Stimulated activated CD4-positive, alpha-beta T cell treated with anti-CD3 and anti-CD28 coated beads, Interleukin-1b, Interleukin-23, amount 100 ng/mL, for 24 hours (primary cell): Measurements from ENCODE around the gene IGSF11.

Source experiments
- DNase-seq, 4 experiments: peaks; one replicate each; pipeline ENCODE4 v3.0.0-alpha.2; 2020; ENCODE audit warnings: low read depth in 4 of 4, low spot score in 1 of 4

The IGSF11 gene

DNA sequence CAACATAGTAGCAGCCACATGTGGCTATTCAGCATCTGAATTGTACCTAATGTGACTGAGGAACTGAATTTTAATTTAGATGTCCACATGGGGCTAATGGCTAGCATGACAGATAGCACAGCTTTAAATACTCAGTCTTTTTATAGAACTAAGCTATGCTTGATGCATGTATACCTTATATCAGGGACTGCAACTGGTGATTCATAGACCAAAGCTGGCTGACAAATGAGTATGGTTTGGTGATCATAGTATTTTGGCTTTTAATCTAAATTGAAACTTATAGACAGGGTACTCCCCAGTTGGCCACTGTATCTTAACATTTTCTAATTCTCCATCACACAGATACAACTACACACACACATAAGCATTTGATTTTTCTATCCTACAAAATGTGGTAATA, 83.6 kb downstream of the IGSF11 start:
- no peak for DNase-seq

- DNase-seq = no peak
Measured at GRCh38 chr3:118949113-118949760, 85.4 kb downstream of the IGSF11 start.

DNA sequence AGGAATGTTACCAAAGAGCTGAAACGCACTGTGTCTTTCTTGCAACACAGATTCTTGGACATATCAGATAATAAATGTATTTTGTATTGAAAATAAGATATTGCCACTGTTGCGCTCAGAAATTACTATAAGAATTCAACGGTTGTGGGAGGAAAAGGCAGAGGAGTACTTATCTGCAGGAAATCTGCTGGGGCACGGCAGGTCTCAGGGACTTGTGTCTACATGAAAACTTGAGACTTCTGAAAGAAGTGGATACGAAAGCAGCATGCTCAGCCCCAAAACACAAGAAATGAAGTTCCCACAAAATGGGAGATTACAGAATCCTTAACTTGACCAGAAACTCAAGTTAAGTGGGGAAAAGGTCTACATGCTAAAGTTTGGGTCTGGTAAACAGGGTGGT, 86.5 kb downstream of the IGSF11 start:
- DNase-seq = no peak

DNA sequence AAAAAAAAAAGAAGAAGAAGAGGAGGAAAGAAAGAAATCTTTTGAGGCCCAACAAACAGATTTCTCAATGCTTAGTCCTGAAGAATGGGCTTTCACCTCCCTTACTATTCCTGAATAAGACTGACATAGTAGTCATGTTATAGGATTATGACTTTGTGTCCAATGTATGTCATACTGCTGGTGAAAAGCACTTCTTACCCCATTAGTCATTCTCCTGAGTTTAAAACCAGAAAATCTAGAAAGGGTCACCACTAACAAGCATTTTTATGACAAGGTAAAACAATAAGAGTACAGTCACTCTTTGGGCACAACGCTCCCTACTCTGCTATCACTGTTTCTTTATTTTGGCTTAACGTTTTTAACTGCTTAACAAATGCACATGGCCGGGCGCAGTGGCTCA, 88.2 kb downstream of the IGSF11 start:
- no peak for DNase-seq

- no peak for DNase-seq
Measured at GRCh38 chr3:118945834-118946233, 88.8 kb downstream of the IGSF11 start.

DNA sequence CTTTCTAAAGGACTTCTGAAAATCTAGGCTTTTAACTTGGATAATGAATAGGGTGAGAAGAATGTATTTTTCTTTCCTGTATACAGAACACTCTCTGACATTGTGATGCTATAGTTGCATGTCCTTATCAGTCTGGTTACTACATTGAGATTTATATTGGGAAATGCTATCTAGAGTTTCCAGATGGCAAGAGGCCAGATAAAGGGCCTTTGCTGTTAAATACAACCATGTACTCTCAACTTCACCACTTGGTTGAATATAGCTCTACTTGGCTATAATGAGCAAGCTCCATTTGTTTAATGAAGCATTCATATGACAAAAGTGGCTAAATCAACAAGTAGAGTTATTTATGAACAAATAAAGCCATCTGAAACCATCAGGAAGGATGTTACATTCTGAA, 91.0 kb downstream of the IGSF11 start:
- DNase-seq = no peak

DNA sequence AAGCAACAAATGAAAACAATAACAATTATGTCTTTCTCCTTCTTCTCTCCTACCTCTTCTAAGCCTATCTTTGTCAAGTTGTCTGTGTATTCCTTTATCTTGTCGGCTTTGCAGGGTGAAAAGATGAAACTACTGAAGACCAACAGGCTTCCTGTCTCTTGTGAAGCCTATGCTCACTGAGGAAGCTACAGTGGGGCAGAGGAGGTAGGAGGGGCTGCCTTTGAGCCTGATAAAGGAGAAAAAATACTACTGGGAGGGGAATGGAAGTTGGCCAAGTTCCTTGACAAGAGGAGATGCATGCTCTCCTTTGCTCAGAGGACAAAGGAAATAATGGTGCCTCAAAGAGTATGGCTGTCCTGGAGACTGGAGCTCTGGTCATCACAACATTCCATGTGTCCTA, 92.0 kb downstream of the IGSF11 start:
- no peak for DNase-seq

- no peak for DNase-seq
Measured at GRCh38 chr3:118942195-118942594, 92.5 kb downstream of the IGSF11 start.

- no peak for DNase-seq
Measured at GRCh38 chr3:118941236-118941635, 93.4 kb downstream of the IGSF11 start.

- DNase-seq = no peak
Measured at GRCh38 chr3:118938183-118938961, 96.3 kb downstream of the IGSF11 start.

GRCh38 chr3:118936811-118937210, 97.8 kb downstream of the IGSF11 start:
- DNase-seq = no peak

DNA sequence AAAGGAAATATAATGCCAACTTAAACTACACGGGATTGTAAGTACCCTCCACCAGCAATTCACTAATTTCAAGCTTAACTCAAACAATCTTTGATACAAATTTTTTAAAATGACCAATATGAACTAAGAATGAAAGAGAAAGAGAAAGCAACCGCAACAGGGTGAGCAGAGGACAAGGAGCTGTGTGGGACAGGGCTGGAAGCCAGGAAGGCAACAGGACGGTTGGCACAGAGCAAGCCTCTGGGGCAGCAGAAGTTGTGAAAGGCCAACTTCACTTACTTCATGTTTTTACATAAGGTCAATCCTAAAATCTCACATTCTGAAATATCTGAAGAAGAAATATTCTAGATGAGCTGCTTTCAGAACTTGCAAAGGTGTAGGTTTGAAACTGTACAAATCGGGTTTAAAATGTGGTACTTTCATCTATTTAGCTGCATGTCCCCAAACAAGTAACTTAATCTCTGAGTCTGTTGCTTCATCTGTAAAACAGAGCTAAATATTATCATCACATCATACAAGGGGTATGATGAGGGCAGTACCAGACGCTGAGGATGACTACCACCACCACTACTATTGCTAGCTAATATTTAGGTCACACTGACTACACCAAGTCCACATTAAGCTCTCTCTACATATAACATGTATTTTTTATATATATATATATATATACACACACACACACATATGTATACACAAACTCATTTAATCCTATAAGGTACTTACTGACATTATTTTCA, 101.7 kb downstream of the IGSF11 start:
- no peak for DNase-seq

GRCh38 chr3:118931996-118932395, 102.7 kb downstream of the IGSF11 start:
- no peak for DNase-seq

DNA sequence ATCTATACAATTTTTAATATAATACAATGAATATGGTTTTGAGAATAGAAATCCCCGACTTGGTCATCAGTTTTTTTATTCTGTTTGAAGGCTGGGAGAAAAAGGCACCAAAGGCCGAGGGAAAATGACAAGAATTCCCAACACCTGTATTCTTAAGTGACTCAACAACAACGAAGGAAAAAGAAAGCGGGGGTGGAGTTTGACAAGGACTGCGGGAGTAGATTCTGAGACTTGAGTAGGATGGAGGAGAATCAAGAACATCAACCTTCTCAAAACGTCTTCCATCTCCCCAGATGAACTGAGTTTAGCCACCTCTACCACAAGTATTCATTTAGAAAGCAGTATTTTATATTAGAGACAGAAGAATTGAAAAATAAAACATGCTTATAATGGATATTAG, 107.2 kb downstream of the IGSF11 start:
- no peak for DNase-seq

- DNase-seq = no peak
Measured at GRCh38 chr3:118912188-118912587, 122.5 kb downstream of the IGSF11 start.

DNA sequence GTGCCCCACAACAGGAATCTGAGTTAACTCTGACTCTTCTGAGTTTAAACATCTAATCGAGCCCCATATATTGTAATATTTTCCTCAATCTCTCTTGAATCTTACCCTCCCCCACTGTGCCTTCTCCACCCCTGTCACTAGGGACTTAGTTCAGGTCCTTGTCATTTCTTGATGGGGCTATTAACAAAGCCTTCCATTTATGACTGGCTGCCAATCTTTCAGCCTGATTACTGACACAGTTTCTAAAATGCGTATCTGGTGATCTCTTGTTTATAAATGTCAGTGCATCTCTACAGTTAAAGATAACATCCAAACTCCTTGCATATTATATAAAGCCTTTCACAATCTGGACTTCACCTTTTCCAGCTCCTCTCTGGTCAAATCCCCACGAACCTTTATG, 124.3 kb downstream of the IGSF11 start:
- no peak for DNase-seq

DNA sequence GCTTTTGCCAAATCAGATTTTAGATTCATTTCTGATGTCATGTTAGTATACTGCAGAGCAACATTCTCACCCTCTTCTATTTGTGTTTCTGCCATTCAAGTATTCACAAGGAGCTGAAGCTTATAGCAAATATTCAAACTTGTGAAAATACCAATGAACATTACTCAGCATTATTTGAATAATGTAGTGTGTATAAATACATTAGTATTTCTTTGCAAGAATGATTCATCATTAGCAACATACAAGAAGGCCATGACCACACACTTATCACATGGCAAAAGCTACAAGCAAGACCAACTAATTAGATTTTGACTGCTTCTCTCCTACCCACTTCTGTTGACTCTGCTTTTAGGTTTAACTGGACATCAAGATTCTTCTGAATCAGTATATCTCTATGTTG, 124.9 kb downstream of the IGSF11 start:
- no peak for DNase-seq

DNA sequence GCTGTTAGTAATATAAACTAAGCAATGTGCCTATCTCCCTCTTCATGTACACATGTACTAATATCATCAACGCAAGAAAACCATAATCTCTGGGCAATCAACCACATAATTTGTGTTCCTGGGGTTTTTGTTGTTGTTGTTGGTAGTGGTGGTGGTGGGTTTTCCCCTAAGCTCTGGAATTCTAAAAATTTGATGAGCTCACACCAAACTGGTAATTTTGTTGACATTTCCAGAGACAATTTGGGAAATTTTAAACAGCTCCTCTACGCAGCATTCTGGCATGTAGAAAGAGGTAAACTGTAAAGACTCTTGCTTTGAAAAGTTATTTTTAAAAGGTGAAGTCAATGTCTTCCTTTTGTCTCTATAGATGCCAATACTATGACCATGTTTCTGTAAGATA, 126.7 kb downstream of the IGSF11 start:
- DNase-seq = no peak

- DNase-seq = no peak
Measured at GRCh38 chr3:118900737-118901525, 133.7 kb downstream of the IGSF11 start.

DNA sequence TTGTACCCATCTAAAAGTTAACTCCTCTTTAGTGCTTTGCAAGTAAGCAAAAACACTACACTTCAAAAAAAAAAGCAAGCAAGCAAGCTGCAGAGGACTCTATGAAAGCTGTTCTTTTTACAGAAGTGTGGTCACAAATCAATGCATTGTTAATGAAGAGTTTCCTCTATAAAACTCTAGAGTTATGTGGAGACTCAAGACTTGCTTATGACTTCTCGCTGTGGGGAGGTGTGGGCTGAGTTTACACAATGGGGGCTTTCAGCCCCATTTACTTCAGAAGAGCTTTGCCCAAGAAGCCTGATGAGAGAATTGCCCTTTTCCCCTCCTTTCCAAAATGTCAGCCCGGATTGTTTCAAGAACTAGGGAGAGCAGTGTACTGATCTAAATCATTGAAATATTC, 144.4 kb downstream of the IGSF11 start:
- no peak for DNase-seq

DNA sequence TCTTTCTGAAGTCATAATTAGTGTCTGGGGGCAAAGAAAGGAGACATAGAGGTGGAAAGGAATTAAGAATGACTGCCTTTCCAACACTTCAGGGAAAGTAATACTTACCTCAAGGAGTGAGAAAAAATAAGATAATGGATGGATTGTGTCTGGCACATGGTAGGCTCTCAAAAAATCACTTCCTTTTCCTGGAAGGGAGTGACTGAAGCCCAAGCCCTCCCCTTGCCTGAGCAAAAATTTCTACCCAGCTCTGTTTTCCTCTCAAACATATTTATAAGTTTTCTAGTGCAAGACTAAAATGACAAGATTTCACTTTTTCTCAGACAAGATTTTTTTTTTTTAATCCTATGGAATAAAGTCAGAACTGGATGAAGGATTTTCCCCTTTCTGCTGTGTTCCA, 145.0 kb downstream of the IGSF11 start:
- DNase-seq = no peak
